Measurements from ENCODE around the gene FOS.

FOS gene

DNA sequence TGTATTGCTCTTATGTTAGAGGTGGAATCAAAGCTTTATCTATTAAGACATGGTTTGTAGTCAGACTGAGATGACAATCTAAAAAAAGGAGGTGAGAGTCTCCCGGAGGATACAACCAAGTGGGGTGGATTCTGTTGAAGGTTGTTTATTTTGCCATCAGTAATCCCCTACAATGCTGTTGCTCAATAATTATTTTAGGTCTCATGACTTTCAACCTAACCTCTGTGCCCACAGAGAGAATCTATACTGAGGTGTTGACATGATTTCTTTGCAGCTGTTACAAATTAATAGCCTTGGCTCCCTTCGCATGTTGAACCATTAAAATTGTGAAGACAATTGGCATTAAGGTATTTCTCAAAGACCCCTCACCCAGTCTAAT lies 28.7 kb upstream of the FOS start:
- no peak for DNase-seq (ENCODE audit: low read depth in 2 of 2, low spot score in 1 of 2)

DNA sequence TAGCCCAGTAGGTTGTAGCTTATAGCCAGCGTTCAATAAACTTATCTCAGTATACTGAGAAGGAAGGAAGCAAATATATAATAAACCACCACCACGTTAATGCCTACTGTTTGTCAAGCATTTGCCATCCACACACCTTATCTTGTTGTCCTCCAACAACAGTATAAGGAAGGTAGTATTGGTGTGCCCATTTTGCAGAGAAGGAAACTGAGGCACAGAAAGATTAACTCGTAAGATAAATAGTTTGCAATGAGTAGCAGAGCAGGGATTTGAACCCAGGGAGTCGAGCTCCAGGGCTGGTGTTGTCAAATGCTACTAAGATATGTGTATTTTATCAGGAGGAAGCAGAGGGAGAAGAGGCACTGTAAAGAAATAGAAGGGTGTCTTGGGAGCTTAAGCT lies 27.8 kb upstream of the FOS start:
- no peak for DNase-seq (ENCODE audit: low read depth in 2 of 2, low spot score in 1 of 2)

DNA sequence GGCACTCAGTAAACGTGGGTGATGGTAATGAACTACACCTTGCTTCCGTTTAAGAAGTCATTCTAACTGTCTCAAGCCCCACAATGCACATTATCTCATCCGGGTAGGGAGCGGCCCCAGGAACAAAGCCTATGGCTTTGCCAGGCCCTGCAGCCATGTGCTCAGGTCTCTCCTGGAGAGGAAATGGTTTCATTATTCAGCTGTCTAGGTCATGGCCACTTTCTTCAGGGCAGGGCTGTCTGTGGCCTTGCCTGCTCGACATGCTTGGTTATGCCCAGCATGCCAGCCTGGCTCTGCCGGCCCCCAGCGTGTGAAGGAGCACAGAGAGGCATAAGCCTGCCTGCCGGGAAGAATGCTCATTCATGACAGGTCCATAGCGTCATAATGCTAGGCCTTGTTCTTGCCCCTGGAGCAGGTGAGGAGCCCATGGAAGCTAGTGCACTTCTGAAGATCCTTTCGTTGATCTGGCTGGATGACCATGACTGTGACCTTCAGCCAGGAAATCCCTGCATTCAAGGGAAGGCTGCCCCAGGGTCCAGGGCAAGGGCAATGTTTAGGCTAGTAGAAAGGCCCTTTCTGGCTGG lies 26.3 kb upstream of the FOS start:
- no peak for DNase-seq (ENCODE audit: low read depth in 2 of 2, low spot score in 1 of 2)

DNA sequence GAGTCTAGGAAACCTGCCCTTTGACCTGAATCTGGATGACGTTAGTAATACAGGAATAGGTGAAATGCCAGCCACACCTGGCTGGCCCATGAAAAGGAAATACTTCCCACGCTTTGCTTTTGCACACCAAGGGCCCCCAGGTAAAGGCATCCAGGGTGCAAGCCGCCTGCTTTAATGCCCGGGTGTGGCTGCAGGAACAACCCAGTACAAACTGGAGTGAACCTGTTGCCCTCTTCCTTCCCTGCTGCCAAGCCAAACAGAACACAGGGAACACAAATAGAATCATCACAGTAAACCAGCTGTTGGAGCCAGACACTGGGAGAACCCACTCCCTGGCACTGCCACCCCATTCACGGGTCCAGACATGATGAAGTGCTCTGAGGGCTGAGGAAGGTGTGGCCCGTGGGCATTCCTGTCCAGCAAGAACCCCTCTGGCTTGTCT lies 24.2 kb upstream of the FOS start:
- DNase-seq (ENCODE audit: low read depth in 2 of 2, low spot score in 1 of 2): no peak

DNA sequence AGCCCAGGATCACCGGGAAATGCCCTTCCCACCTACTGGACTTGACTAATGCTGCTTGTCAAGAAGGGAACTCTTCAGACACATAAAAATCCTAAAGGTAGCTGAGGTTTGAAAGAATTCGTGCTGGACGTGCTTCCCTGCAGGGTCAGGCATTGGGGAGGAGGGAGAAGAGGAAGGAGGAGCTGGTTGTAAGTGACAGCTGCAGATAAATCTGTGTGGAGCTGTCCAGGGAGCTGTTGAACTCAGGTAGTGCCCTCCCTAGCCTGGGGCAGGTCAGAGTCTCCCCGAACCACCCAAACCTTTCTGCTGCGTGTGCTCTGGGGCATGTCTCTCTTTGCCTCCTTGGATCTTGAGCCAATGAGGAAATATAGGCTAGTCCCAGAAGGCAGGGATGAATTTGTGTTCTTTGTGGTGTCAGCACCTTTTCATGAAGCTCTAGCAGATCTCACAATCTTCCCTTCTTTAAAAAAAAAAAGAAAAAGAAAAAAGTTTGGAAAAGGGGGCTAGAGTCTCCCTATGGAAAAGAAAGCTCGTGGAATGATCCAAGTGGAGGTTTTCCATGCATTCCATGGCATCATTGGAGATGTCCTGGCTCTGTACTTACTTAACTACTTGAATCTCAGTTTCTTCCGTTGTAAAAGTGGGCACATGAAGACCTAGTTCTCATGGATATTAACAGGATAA lies 23.6 kb upstream of the FOS start:
- DNase-seq (ENCODE audit: low read depth in 2 of 2, low spot score in 1 of 2): no peak

DNA sequence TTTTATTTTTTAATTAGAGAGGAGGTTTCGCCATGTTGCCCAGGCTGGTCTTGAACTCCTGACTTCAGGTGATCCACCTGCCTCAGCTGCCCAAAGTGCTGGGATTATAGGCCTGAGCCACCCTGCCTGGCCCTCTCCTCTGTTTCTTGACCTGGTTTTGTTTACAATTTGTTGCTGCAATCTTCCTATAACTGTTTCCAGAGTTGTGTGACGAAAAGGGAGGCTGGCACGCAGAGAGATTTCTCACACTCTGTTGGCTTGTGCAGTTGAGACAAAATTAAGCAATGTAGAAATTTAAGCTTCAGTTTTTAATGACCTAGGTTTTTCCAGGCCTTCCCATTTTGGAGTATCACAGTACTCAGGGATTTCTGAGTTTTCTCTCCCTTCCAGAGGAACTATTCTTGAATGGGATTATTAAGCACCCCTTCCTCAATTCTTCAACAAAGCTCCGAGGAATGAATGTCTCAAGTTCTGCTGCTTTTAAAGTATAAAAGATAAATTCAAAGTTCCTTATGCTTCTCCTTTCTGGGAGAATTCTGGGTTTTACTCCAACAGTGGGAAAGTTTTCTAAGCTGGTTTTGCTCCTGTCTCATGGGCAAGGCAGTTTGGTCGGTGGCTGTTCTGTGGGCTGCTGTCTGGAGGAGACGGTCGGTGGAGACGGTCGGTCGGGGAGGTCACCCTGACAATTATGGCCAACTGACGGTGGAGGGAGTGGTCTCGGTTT lies 20.4 kb upstream of the FOS start:
- no peak for DNase-seq (ENCODE audit: low read depth in 2 of 2, low spot score in 1 of 2)

DNA sequence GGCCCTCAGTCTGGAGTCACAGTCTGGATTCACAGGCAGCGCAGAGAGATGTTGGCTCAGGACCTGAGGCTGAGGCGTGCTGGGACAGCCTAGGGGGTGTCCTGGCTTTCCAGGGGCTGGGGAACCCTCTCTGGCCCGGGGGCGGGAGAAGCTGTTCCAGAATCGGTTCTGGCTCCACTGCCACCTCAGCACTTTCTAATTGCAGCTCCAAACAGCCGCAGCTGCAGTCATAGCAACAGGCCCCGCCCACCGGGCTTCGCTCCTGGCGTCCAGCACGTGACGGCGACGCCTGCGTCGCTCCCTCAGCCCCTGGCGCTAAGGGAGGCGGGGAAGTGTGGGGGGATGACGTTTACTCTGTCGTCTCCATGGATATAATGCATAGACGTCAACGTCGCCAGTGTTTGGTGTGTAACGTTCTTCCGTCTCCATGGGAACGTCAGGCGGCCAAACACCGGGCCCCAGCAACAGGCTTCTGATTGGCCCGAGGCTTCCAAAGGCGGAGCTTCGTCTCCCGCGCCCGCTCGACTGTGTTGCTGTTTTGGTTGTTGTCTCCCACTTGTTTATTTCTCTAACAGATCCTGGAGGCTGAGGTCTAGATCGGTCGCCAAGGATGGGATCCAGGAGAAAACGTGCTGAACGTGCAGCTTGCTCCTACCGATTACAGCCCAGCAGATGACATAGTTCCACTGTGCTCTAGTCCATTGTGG lies 19.7 kb upstream of the FOS start:
- DNase-seq (ENCODE audit: low read depth in 2 of 2, low spot score in 1 of 2): peak; percentile 100

DNA sequence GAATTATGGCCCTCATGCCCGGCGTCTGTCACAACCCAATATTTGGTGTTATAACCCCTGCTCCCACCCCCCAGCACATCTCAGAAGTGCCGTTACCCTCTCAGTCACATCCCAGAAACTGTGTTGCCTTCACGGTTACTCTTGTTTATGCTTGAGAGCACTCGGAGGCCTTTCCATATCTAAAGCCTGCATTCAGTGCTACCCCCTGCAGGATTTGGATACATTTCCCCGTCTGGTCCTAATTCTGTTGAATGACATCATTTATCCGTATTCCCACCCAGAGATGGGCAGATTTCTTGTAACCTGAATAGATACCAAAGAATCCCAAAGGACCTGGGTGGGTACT lies 19.1 kb upstream of the FOS start:
- no peak for DNase-seq (ENCODE audit: low read depth in 2 of 2, low spot score in 1 of 2)

DNA sequence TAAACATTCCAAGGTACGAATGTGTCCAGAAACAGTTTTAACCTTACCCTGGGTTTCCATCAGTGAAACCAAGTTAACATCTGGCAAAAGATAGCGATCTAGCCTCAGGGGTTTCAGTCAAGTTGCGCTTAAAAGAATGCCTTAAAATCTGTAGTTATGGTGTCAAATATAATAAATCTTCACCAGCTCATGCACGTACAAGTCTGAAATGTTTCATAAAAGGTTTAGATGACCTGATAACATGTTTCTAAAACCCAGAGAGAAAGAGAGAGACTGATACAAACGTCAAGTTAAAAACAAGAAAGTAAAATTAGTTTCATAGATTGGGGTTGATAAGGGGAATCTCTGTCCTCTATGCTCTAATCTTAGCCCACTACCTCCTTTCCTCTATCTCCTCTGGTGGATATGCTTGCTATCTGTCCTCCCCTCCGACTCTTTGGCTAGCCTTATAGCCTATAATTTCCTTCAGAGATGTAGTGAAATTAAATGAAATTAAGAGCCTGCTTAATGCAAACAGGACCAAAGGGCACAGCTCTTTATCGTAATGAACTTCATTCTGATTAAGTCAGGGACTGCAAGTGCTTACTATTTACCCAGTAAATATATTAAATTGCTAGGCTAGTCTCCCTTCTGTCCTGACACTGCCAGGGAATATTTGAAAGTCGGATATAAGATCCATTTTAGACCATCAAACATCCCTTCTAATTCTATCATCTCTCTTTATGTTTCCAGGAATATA lies 18.4 kb upstream of the FOS start:
- no peak for DNase-seq (ENCODE audit: low read depth in 2 of 2, low spot score in 1 of 2)

DNA sequence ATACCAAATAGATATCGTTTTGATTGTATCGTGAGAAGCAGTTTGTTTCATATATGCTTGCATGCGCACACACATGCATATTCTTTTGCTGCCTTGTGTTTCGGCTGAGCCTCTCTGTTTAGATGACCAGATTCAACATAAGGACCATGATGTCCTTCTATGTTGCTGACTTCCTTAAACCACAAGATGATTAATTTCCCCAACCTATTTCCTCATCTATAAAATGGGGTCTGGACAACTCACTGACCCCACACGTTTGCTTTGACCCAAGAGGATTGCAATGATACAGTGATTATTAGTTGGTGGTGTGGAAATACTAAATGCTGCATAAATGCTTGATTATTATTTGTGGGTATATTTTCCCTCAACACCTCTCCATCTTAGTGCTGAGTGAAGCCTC lies 16.8 kb upstream of the FOS start:
- no peak for DNase-seq (ENCODE audit: low read depth in 2 of 2, low spot score in 1 of 2)

DNA sequence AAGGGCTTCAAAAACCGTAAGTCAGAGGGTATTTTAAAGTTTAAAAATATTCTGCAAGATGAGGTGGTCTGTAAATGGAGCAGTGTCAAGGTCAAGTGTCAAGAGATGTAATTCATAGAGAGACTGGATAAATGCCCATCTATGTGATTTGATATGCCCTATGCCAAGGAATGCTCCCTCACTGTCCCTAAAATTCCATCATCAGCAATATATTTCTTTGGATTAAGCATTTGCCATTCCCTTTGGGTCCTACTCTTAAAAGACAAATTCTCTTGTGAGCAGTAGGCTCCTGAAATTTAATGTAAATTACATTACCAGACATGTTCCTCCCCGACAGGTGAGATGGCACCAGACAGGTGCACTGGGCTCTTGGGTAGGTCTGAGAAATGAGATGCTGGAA lies 16.0 kb upstream of the FOS start:
- DNase-seq (ENCODE audit: low read depth in 2 of 2, low spot score in 1 of 2): no peak

DNA sequence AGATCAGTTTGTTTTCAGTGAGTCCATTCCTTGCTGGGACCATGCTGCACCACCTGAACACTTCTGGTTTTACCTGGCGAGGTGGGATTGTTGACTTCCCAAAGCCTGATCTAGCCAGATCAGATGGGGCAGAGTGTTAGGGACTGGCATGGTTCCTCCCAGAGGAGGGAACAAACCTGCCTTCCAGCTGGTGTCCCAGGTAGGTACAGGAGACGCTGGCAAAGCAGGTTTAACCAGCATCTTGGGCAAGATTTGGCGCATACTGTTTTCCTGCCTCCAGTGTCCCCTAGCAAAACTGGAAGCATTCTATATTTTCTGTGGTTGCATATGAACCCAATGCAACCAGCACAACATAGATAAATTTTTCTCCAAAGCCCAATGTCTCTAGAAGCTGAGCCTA lies 14.6 kb upstream of the FOS start:
- no peak for DNase-seq (ENCODE audit: low read depth in 2 of 2, low spot score in 1 of 2)

DNA sequence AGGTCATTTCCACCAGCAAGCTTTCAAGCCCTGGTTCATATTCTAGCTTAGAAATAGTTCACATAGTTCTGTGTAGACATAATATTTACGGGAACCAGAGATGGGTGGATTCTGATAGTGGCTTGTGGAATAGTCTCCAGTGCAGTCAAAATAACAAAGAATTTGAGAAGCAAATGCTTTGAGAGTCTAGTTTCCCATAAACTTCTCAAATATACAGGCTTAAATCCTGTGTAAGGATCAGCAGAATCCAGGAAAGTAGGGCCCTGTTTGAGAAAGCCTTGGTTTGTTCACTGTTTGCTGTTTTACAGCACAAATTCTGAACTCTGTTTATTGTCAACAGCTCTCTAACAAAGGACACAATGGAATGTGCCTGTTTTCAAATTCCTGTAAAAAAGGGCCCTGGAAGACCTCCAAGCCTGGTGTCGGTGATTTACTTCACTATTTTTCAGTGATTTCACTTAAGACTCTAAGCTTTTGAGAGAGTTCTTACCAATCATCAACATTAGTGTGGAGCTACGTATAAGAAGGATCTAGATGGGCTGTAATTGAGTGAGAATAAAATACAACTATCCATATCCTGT lies 11.4 kb upstream of the FOS start:
- DNase-seq (ENCODE audit: low read depth in 2 of 2, low spot score in 1 of 2): no peak

DNA sequence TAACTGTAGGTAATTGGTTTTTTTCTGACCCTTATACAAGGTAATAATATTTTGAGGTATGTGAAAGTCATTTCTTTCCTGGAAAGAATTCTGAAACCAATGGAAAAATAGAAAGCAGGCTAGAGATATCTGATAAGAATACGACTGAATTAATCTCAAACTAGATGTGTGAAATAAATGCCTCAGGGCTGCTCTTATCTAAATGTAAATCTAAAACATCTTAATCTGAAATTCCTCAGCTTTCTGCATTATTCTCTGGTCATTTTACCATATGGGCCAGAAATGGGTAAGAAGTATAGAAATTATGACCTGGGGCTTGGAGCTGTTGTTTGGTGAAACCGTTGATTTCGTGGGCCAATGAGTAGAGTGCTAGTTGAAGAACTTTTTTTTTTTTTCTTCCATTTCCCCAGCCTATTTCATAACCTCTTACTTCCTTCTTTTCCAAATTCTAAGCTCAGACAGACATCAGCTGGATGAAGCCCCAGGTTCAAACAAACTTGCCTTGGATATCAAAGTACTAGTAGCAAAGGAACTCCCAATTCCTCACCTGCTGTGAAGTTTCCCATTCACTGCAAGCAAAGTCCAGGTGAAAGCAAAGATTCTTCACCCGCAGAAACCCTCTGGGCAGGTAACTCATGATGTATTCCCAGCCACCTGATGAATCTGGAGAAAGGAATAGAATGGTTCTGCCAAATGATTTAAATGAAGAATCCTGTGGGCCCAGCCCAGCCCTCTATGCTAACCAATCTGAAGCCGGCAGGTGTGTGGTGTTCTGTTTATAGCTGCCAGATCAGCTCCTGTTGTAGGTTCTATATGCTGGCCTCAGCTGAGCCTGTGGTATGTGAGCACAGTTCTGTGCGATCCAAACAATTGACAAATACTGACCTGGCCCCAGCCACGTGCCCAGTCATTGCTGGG lies 9.7 kb upstream of the FOS start:
- DNase-seq (ENCODE audit: low read depth in 2 of 2, low spot score in 1 of 2): no peak

DNA sequence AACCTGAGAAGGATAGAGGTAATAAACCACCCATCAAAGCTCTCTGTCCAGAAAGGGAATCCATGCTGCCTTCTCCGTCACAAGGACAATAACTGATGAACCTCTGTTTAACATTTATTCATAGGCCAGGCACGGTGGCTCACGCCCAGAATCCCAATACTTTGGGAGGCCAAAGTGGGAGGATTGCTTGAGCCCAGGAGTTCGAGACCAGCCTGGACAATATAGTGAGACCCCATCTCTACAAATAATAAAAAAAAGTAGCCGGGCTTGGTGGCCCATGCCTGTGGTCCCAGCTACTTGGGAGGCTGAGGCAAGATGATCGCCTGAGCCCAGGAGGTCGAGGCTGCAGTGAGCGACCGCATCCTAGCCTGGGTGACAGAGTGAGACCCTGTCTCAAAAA lies 7.1 kb upstream of the FOS start:
- DNase-seq (ENCODE audit: low read depth in 2 of 2, low spot score in 1 of 2): no peak

DNA sequence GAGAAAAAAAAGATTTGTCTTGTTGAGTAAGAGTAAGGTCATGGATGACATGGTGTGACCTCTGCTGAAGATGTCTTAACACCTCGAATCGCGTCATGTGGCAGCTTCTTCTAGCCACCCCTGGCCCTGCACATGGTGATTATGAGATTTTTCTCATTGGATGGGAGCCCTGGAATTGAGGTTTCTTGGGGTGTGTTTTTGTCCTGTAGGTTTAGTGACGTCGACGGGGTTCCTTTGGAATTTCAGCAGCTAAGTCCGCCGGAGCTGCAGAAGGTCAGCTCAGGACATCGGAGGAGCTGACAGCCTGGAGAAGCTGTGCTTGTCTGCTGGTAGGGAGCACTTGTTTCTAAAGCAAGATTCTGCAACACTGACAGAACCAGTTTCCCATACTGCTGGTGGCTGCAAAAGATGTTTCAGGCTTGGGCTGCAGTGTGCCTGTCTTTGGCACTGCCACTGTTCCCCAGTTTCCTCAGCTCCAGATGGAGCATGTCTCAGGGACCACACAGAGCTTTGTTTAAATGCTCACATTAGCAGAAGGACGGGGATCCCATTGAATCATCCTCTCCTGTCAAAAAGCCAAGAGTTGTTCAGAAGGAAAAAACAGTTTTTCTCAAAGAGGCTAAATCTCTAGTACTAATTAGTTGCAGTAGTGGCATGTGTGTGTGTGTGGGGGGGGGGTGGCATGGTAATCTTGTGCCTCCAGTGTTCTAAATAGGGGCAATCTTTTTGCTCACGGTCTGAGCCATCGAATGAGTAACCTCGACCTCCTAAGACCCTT lies 5.2 kb upstream of the FOS start:
- no peak for DNase-seq (ENCODE audit: low read depth in 2 of 2, low spot score in 1 of 2)

DNA sequence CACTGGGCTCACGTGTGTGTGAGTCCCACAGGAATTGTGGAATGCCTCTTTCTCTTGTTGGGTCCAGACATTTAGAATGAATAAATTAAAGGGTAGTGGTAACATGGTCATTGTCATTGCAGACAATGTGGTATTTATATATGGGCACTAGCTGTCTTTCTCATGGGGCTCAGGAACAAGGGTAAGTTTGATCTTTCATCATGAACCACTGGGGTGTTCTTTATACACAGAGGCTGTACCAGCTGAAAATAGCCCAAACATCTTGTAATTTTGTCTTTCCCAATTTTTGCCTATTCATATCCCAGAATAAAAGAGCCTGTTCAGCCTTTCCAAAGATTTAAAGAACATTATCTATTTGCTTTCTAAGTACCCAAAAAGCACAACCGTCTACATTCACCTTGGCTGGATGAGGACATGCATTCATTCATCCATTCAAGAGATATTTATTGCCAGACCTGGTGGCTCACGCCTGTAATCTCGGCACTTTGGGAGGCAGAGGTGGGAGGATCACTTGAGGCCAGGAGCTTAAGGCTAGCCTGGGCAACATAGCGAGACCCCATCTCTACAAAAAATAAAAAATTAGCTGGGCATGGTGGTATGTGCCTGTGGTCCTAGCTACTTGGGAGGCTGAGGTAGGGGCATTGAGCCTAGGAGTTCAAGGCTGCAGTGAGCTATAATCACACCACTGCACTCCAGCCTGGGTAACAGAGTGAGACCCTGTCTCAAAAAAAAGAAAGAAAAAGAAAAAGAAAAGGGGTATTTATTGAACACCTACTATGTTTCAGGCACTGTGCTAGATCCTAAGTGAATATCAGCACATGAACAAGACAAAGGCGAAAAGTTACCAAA lies 4.4 kb upstream of the FOS start:
- DNase-seq (ENCODE audit: low read depth in 2 of 2, low spot score in 1 of 2): no peak

DNA sequence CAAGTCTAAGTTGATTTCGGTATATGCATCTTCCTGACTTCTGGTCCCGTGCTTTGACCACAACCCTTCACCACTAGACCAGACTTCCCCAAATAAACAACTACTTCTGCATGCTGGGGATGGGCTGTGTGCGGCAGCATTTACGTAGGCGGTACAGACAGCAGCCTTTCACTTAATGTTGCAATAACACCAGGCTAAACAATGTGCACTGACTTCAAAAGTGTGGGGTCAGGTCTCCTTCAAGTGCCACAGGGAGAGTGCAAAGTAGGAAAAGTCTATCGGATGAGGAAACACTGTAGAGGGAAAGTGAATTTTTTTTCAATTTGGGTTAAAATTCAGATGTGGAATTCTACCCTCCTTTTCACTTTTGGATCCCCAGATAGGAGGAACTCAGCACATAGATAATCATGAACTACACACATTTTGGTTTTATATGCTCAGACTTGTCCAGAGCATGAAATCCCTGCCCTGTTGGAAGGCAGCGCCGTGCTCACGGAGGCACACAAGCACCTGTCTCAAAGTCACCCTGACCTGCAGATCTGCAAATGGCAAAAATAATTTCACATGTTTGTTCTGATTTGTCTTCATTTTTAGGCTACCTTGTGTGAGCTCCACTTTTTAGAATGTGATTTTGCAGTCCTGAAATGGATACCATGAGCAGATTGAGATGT lies 3.6 kb upstream of the FOS start:
- DNase-seq (ENCODE audit: low read depth in 2 of 2, low spot score in 1 of 2): no peak
